GM12878 (cell line): ENCODE results near the gene IGF1R. TPM values are rescaled to one million over a fixed set of nuclear protein-coding genes. Genes with fewer than 3 reads are reported as not detected.

Experiments
- ATAC-seq: fragments of 200-7000 bp; cut with Tn5 transposase; 3 replicates; pipeline ENCODE4 v1.9.1; 2020; ENCODE audit warnings: mild to moderate bottlenecking, moderate library complexity
- BruUV-seq: library from RNA; stranded (reverse); fragments of 400-500 nt; replicated peaks from 2 replicates; lab custom pipeline; 2021; lab: Mats Ljungman, UMichigan
- CTCF ChIA-PET: fragments of 300-600 bp; sonication (Branson Sonifier 250); formaldehyde crosslinking; extraction: SDS; loops from one replicate; lab custom pipeline; 2021; ENCODE audit warnings: inconsistent platforms; lab: Yijun Ruan, JAX
- POLR2A ChIA-PET: fragments of 350-600 bp; formaldehyde crosslinking; extraction: SDS; loops from one replicate; lab custom pipeline; 2021; ENCODE audit warnings: inconsistent platforms; lab: Charles Lee
- RAD21 ChIA-PET: fragments of 300-600 bp; sonication (Branson Sonifier 250); formaldehyde crosslinking; loops from one replicate; lab custom pipeline; 2023; ENCODE audit warnings: antibody characterized with exemption; ENCODE audit not compliant: unreplicated experiment; lab: Charles Lee
- SMC1A ChIA-PET: fragments of 300-600 bp; sonication (Branson Sonifier 250); formaldehyde crosslinking; loops from one replicate; lab custom pipeline; 2023; ENCODE audit not compliant: unreplicated experiment, uncharacterized antibody; lab: Charles Lee
- DNase-seq: peaks from one replicate; pipeline ENCODE4 v3.0.0-alpha.2; 2011; ENCODE audit warnings: low read depth, low spot score
- FAIRE-seq: peaks from 3 replicates; lab custom pipeline; 2011; peaks lifted over from hg19 to GRCh38; lab: Jason Lieb, UNC
- H2AFZ ChIP-seq: 2 replicates; pipeline ENCODE4 v1.6.0; 2011; ENCODE audit warnings: low read depth, low read length, control low read depth; ENCODE audit not compliant: control insufficient read depth
- H3K27ac ChIP-seq: 2 replicates; pipeline ENCODE4 v1.5.1; 2011; ENCODE audit warnings: control low read depth; ENCODE audit not compliant: control insufficient read depth, insufficient read depth
- H3K27me3 ChIP-seq, 2 experiments: replicated peaks in 1 of 2; 2 replicates each; pipeline versions ENCODE4 v1.6.0 to v1.6.1; 2011; ENCODE audit warnings: low read length in 1 of 2; ENCODE audit not compliant: control insufficient read depth in 2 of 2, insufficient read depth in 2 of 2
- H3K36me3 ChIP-seq, 2 experiments: 2 replicates each; pipeline ENCODE4 v1.5.1; 2011; ENCODE audit warnings: low read length in 1 of 2; ENCODE audit not compliant: control insufficient read depth in 2 of 2, insufficient read depth in 2 of 2
- H3K4me1 ChIP-seq: 2 replicates; pipeline ENCODE4 v1.6.1; 2011; ENCODE audit warnings: mild to moderate bottlenecking, low read length, moderate library complexity, mixed read lengths; ENCODE audit not compliant: control insufficient read depth, insufficient read depth
- H3K4me2 ChIP-seq: 2 replicates; pipeline ENCODE4 v1.6.0; 2011; ENCODE audit warnings: control low read depth; ENCODE audit not compliant: control insufficient read depth, insufficient read depth
- H3K4me3 ChIP-seq: fragments of 200-600 bp; sonication (generic); 2 replicates; pipeline ENCODE4 v1.5.1; 2016
- H3K79me2 ChIP-seq: 2 replicates; pipeline ENCODE4 v1.6.0; 2011; ENCODE audit warnings: low read length; ENCODE audit not compliant: control insufficient read depth, insufficient read depth
- H3K9ac ChIP-seq: 2 replicates; pipeline ENCODE4 v1.8.0; 2011; ENCODE audit warnings: low read length, control low read depth, mixed read lengths; ENCODE audit not compliant: control insufficient read depth, insufficient read depth
- H3K9me3 ChIP-seq: replicated peaks from 3 replicates; pipeline ENCODE4 v1.5.1; 2011; ENCODE audit warnings: mild to moderate bottlenecking, low read length; ENCODE audit not compliant: control insufficient read depth, insufficient read depth
- H4K20me1 ChIP-seq: 2 replicates; pipeline ENCODE4 v1.6.0; 2011; ENCODE audit not compliant: control insufficient read depth, insufficient read depth
- CHD2 ChIP-seq: IDR thresholded peaks from 2 replicates; pipeline ENCODE4 v1.6.1; 2011; ENCODE audit warnings: low read depth, low read length, improper control_type of control experiment, borderline replicate concordance
- CREM ChIP-seq: IDR thresholded peaks from 2 replicates; pipeline ENCODE4 v1.6.1; 2014; ENCODE audit warnings: antibody characterized with exemption, low read depth
- EED ChIP-seq: sonication (generic); IDR thresholded peaks from 2 replicates; pipeline ENCODE4 v1.6.1; 2016; ENCODE audit warnings: antibody characterized with exemption, low read depth
- EGR1 ChIP-seq, 2 experiments: IDR thresholded peaks; 1 replicate in 1 of 2; 2 replicates in 1 of 2; pipeline ENCODE4 v1.6.1; 2011 to 2012; ENCODE audit warnings: low read depth in 2 of 2, low read length in 2 of 2, borderline replicate concordance in 1 of 2, mild to moderate bottlenecking in 1 of 2, moderate library complexity in 1 of 2
- ESRRA ChIP-seq: IDR thresholded peaks from 2 replicates; pipeline ENCODE4 v1.6.1; 2012; ENCODE audit warnings: mild to moderate bottlenecking, low read length, improper control_type of control experiment
- GABPA ChIP-seq: IDR thresholded peaks from 2 replicates; pipeline ENCODE4 v1.6.1; 2014; ENCODE audit warnings: antibody characterized with exemption, low read depth, mild to moderate bottlenecking, inconsistent platforms
- HDAC2 ChIP-seq: fragments of 200-600 bp; sonication (generic); IDR thresholded peaks from 2 replicates; pipeline ENCODE4 v1.6.1; 2017
- KAT2A ChIP-seq: conservative IDR thresholded peaks from 2 replicates; pipeline ENCODE4 v1.6.1; 2011; ENCODE audit warnings: low read depth, low read length; ENCODE audit not compliant: control insufficient read depth
- KDM1A ChIP-seq: fragments of 200-600 bp; sonication (generic); IDR thresholded peaks from 2 replicates; pipeline ENCODE4 v1.6.1; 2016; ENCODE audit warnings: borderline replicate concordance
- LARP7 ChIP-seq: fragments of 450-650 bp; IDR thresholded peaks from 2 replicates; pipeline ENCODE4 v1.6.1; 2017; ENCODE audit warnings: mild to moderate bottlenecking
- POLR2AphosphoS2 ChIP-seq: IDR thresholded peaks from 2 replicates; pipeline ENCODE4 v1.6.1; 2011; ENCODE audit warnings: low read depth, mild to moderate bottlenecking, low read length, improper control_type of control experiment, moderate library complexity
- SMAD1 ChIP-seq: fragments of 450-650 bp; IDR thresholded peaks from 2 replicates; pipeline ENCODE4 v1.6.1; 2018; ENCODE audit warnings: mild to moderate bottlenecking, low read depth; ENCODE audit not compliant: partially characterized antibody
- SRF ChIP-seq, 2 experiments: IDR thresholded peaks; 2 replicates each; pipeline ENCODE4 v1.6.1; 2011; ENCODE audit warnings: low read depth in 2 of 2, low read length in 2 of 2, mild to moderate bottlenecking in 1 of 2, moderate library complexity in 1 of 2
- YY1 ChIP-seq: IDR thresholded peaks from 2 replicates; pipeline ENCODE4 v1.6.1; 2011; ENCODE audit warnings: low read depth, mild to moderate bottlenecking, low read length
- ZNF207 ChIP-seq: fragments of 450-650 bp; IDR thresholded peaks from 2 replicates; pipeline ENCODE4 v1.6.1; 2014; ENCODE audit warnings: antibody characterized with exemption, mild to moderate bottlenecking, borderline replicate concordance
- ZZZ3 ChIP-seq: IDR thresholded peaks from 2 replicates; pipeline ENCODE4 v1.6.1; 2011; ENCODE audit warnings: low read depth; ENCODE audit not compliant: control insufficient read depth, insufficient read length
- WGBS: methylation state at CpG from one replicate; pipeline ENCODE4 v1.1.6; 2016; ENCODE audit warnings: low lambda C conversion rate; ENCODE audit not compliant: insufficient replicate concordance, insufficient coverage; ENCODE audit errors: missing lambda C conversion rate; 5-methylcytosine and 5-hydroxymethylcytosine counted together
- in situ Hi-C: fragments of 300-500 bp; cut with MboI; formaldehyde crosslinking; loops from 9 replicates; pipeline ENCODE4 v1.14.3; 2018; ENCODE audit warnings: mixed read lengths
- intact Hi-C: fragments of 100-400 bp; cut with micrococcal nuclease; formaldehyde crosslinking; loops from one replicate; pipeline ENCODE4 v1.14.2; 2022; ENCODE audit not compliant: unreplicated experiment
- polyA plus RNA-seq, 11 experiments: library from polyadenylated mRNA; depleted of rRNA in 4 of 11; unstranded in 6 of 11; stranded (reverse) in 5 of 11; fragments of >200 nt; fragmentation: Nextera tagmentation in 4 of 11; fragmentation: Illumina TruSeq in 1 of 11; extraction: Ambion mirVana in 4 of 11; extraction: Trizol in 1 of 11; gene quantifications; 1 replicate in 1 of 11; 2 replicates in 10 of 11; pipeline versions ENCODE4 v1.2.1 to v1.2.3, GENCODE V29; 2011 to 2016; ENCODE audit warnings: inconsistent platforms in 2 of 11, missing spikeins in 2 of 11, low read depth in 1 of 11
- total RNA-seq, 4 experiments: library from RNA; depleted of rRNA in 3 of 4; stranded (reverse); fragments of >200 nt in 3 of 4; fragmentation: Illumina TruSeq in 1 of 4; extraction: Trizol in 1 of 4; gene quantifications; 2 replicates each; pipeline versions ENCODE4 v1.2.1 to v1.2.3, GENCODE V29; 2013 to 2021
- TF ChIP-seq, protein P1 (sequence below): fragments of 450-650 bp; formaldehyde crosslinking; IDR thresholded peaks from 2 replicates; pipeline ENCODE4 v1.5.0; 2022; ENCODE audit warnings: mild to moderate bottlenecking, missing genetic modification characterization
- TF ChIP-seq, protein P2 (sequence below): fragments of 450-650 bp; IDR thresholded peaks from 2 replicates; pipeline ENCODE4 v1.6.1; 2017; ENCODE audit warnings: low read depth, mild to moderate bottlenecking, moderate library complexity

IGF1R gene
- total and polyA plus RNA-seq, 10 of the 15 experiments (the other 5 are each of a cell fraction or from before 2014, with no cell fraction given): 0.03 to 2.7 (median 0.66) TPM

DNA sequence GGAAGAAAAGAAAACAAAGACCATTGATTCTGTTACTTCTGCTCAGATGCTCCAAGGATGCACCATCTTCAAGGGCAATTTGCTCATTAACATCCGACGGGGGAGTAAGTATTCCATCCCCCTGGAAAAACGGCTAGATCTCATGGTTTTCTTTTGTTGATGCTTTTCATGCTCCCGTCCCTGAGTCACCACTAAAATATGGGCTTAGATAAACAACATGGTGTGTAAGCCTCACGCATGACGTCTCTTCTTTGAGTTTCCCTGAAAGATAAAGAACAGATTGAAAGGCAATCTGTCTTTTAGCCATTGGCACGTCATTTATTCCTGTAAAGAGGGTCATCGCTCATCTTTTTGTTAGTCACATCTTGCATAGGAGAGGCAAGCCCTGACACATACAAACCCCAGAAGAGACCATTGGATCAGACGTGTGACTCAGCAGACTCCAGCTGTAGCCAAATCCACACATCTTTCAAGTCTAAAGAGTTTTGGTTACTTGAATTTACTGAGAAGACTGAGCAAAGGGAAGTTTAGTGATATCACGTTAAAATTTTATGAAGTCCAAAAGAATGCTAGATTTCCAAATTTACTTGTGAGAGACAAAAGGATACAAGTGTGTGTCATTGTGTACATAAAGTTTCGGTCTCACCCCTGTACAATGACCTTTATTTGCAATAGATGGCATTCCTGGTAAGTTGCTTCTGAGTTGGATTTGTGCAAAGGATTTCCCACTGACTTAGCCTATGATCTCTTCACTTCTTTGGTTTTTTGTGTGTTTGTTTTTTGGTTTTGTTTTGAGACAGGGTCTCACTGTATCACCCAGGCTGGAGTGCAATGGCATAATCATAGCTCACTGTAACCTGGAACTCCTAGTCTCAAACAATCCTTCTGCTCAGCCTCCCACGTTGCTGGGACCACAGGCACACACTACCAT is 248.7 kb downstream of the IGF1R start (continued):
- TF ChIP-seq, protein P1, sequence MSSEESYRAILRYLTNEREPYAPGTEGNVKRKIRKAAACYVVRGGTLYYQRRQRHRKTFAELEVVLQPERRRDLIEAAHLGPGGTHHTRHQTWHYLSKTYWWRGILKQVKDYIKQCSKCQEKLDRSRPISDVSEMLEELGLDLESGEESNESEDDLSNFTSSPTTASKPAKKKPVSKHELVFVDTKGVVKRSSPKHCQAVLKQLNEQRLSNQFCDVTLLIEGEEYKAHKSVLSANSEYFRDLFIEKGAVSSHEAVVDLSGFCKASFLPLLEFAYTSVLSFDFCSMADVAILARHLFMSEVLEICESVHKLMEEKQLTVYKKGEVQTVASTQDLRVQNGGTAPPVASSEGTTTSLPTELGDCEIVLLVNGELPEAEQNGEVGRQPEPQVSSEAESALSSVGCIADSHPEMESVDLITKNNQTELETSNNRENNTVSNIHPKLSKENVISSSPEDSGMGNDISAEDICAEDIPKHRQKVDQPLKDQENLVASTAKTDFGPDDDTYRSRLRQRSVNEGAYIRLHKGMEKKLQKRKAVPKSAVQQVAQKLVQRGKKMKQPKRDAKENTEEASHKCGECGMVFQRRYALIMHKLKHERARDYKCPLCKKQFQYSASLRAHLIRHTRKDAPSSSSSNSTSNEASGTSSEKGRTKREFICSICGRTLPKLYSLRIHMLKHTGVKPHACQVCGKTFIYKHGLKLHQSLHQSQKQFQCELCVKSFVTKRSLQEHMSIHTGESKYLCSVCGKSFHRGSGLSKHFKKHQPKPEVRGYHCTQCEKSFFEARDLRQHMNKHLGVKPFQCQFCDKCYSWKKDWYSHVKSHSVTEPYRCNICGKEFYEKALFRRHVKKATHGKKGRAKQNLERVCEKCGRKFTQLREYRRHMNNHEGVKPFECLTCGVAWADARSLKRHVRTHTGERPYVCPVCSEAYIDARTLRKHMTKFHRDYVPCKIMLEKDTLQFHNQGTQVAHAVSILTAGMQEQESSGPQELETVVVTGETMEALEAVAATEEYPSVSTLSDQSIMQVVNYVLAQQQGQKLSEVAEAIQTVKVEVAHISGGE (CRISPR knock-in tag): no peak
- TF ChIP-seq HDAC2: no peak

DNA sequence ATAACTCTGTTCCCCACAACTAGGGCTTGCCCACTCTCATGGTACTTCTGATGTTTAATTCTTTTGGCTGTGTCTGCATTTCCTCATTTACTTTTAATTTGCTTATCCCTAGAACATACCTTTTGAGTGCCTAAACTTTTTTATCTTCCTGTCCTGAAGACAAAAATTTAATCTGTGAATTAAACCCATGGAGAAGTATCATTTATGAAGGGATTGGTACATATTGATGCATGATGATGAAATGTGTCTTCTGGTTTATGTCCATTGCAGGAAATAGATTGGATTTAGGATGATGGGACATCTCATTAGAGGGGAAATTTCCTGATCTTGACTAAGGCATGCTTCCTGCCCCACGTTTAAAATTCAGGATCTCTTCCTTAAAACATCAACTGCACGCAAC is 249.8 kb downstream of the IGF1R start:
- TF ChIP-seq KAT2A: no peak
- no peak for TF ChIP-seq ZZZ3
- TF ChIP-seq CHD2: no peak
- no peak for TF ChIP-seq EGR1 (IDR thresholded peaks at IDR 0.05; ENCODE audit: borderline replicate concordance in 1 of 2, low read depth in 2 of 2, low read length in 2 of 2)
- TF ChIP-seq, protein P2, sequence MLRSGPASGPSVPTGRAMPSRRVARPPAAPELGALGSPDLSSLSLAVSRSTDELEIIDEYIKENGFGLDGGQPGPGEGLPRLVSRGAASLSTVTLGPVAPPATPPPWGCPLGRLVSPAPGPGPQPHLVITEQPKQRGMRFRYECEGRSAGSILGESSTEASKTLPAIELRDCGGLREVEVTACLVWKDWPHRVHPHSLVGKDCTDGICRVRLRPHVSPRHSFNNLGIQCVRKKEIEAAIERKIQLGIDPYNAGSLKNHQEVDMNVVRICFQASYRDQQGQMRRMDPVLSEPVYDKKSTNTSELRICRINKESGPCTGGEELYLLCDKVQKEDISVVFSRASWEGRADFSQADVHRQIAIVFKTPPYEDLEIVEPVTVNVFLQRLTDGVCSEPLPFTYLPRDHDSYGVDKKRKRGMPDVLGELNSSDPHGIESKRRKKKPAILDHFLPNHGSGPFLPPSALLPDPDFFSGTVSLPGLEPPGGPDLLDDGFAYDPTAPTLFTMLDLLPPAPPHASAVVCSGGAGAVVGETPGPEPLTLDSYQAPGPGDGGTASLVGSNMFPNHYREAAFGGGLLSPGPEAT: no peak
- TF ChIP-seq EED: no peak
- TF ChIP-seq SMAD1: no peak
- no peak for TF ChIP-seq YY1
- TF ChIP-seq KDM1A: no peak
- no peak for TF ChIP-seq SRF (IDR thresholded peaks at IDR 0.05; ENCODE audit: low read depth in 2 of 2, low read length in 2 of 2)
- no peak for TF ChIP-seq CREM
- no peak for TF ChIP-seq LARP7
- no peak for TF ChIP-seq ESRRA
- no peak for TF ChIP-seq HDAC2
- TF ChIP-seq GABPA: no peak
- no peak for TF ChIP-seq POLR2AphosphoS2
- no peak for TF ChIP-seq ZNF207
- SMC1A ChIA-PET: no interaction called here
- Histone ChIP-seq H3K4me3 (no peak overlapping the region), H3K27ac (no peak overlapping the region), H4K20me1 (no peaks in the 10 kb centered on the region), H3K9me3 (peaks cover 1% of the 10 kb centered on the region; the same call in 2 of the 3 replicates), H3K27me3 (no peaks in the 10 kb centered on the region), H3K36me3 (no peaks in the 10 kb centered on the region), H3K79me2 (no peaks in the 10 kb centered on the region), H3K9ac (no peak overlapping the region), H2AFZ (no peak overlapping the region), H3K4me1 (no peaks in the 10 kb centered on the region), H3K4me2 (no peak overlapping the region)
- WGBS: 22% methylated on average over 2 of the region's 2 CpGs
- FAIRE-seq (no peak), DNase-seq (no peak), ATAC-seq (no peak)
- RAD21 ChIA-PET: no interaction called here
- no TSS peak for BruUV-seq
- POLR2A ChIA-PET: no interaction called here
- CTCF ChIA-PET: no interaction called here
- in situ Hi-C loops (no loop called here), intact Hi-C loops (no loop called here)
